SK-N-SH treated with all-trans-retinoic acid at 6 μM for 48 hours (cell line): ENCODE data around the gene CBFA2T2.

ENCODE experiments used
- ARNTL ChIP-seq: fragments of 450-650 bp; formaldehyde crosslinking; IDR thresholded peaks from 2 replicates; pipeline ENCODE4 v1.5.0; 2020; ENCODE audit warnings: low read depth, mild to moderate bottlenecking, moderate library complexity, borderline replicate concordance
- BACH2 ChIP-seq: fragments of 250-450 bp; sonication (Bioruptor Pico); IDR thresholded peaks from 2 replicates; pipeline ENCODE4 v1.9.0; 2021; ENCODE audit warnings: mild to moderate bottlenecking, borderline replicate concordance
- CREB5 ChIP-seq: fragments of 250-450 bp; sonication (Bioruptor Pico); IDR thresholded peaks from 2 replicates; pipeline ENCODE4 v1.5.1; 2020; ENCODE audit warnings: low read depth, mild to moderate bottlenecking, moderate library complexity
- CSDC2 ChIP-seq: fragments of 250-450 bp; sonication (Bioruptor Pico); IDR thresholded peaks from 2 replicates; pipeline ENCODE4 v1.5.0; 2020; ENCODE audit warnings: mild to moderate bottlenecking, moderate library complexity
- CSRNP3 ChIP-seq: fragments of 250-450 bp; sonication (Bioruptor Pico); IDR thresholded peaks from 2 replicates; pipeline ENCODE4 v1.5.1; 2021; ENCODE audit warnings: mild to moderate bottlenecking, moderate library complexity
- GLIS3 ChIP-seq: fragments of 250-450 bp; sonication (Bioruptor Pico); IDR thresholded peaks from 2 replicates; pipeline ENCODE4 v1.5.0; 2020; ENCODE audit warnings: mild to moderate bottlenecking, moderate library complexity
- OSR1 ChIP-seq: fragments of 250-450 bp; sonication (Bioruptor Pico); IDR thresholded peaks from 2 replicates; pipeline ENCODE4 v1.8.0; 2022; ENCODE audit warnings: moderate library complexity, mild to moderate bottlenecking, inconsistent platforms
- PATZ1 ChIP-seq: fragments of 250-450 bp; sonication (Bioruptor Pico); IDR thresholded peaks from 2 replicates; pipeline ENCODE4 v1.8.0; 2020; ENCODE audit warnings: mild to moderate bottlenecking, moderate library complexity, borderline replicate concordance
- POU6F1 ChIP-seq: fragments of 250-450 bp; sonication (Bioruptor Pico); IDR thresholded peaks from 2 replicates; pipeline ENCODE4 v1.8.0; 2021; ENCODE audit warnings: low read depth, mild to moderate bottlenecking, moderate library complexity, borderline replicate concordance
- RARB ChIP-seq: fragments of 250-450 bp; sonication (Bioruptor Pico); IDR thresholded peaks from 2 replicates; pipeline ENCODE4 v1.8.0; 2021; ENCODE audit warnings: mild to moderate bottlenecking, moderate library complexity
- TCF4 ChIP-seq: fragments of 250-450 bp; sonication (Bioruptor Pico); IDR thresholded peaks from 2 replicates; pipeline ENCODE4 v1.8.0; 2021; ENCODE audit warnings: mild to moderate bottlenecking, moderate library complexity, borderline replicate concordance
- TSHZ2 ChIP-seq: fragments of 250-450 bp; sonication (Bioruptor Pico); IDR thresholded peaks from 2 replicates; pipeline ENCODE4 v1.5.0; 2020; ENCODE audit warnings: mild to moderate bottlenecking, moderate library complexity
- ZFP3 ChIP-seq: fragments of 250-450 bp; sonication (Bioruptor Pico); IDR thresholded peaks from 2 replicates; pipeline ENCODE4 v1.5.0; 2020; ENCODE audit warnings: mild to moderate bottlenecking, moderate library complexity
- ZFP30 ChIP-seq: fragments of 450-650 bp; formaldehyde crosslinking; IDR thresholded peaks from 2 replicates; pipeline ENCODE4 v1.5.0; 2022; ENCODE audit warnings: mild to moderate bottlenecking, moderate library complexity

- TF ChIP-seq ZFP3 = no peak
- TF ChIP-seq ZFP30 (CRISPR knock-in tag) = no peak
- no peak for TF ChIP-seq PATZ1
- no peak for TF ChIP-seq ARNTL (CRISPR knock-in tag)
- no peak for TF ChIP-seq TCF4 (CRISPR knock-in tag)
- TF ChIP-seq TSHZ2 (CRISPR knock-in tag) = no peak
- no peak for TF ChIP-seq CSDC2
- no peak for TF ChIP-seq POU6F1 (CRISPR knock-in tag)
- TF ChIP-seq RARB (CRISPR knock-in tag) = no peak
- TF ChIP-seq CSRNP3 (CRISPR knock-in tag) = no peak
- no peak for TF ChIP-seq OSR1 (CRISPR knock-in tag)
- TF ChIP-seq CREB5 (CRISPR knock-in tag) = no peak
- no peak for TF ChIP-seq BACH2 (CRISPR knock-in tag)
- no peak for TF ChIP-seq GLIS3 (CRISPR knock-in tag)
These were observed 337 bp upstream of the CBFA2T2 start for GRCh38 chr20:33489495-33490022.
